Measurements from ENCODE around the gene SLIT2.

The SLIT2 gene

GRCh38 chr4:20265726-20266125 lies 14.0 kb downstream of the SLIT2 start:
- DNase-seq: no peak

DNA sequence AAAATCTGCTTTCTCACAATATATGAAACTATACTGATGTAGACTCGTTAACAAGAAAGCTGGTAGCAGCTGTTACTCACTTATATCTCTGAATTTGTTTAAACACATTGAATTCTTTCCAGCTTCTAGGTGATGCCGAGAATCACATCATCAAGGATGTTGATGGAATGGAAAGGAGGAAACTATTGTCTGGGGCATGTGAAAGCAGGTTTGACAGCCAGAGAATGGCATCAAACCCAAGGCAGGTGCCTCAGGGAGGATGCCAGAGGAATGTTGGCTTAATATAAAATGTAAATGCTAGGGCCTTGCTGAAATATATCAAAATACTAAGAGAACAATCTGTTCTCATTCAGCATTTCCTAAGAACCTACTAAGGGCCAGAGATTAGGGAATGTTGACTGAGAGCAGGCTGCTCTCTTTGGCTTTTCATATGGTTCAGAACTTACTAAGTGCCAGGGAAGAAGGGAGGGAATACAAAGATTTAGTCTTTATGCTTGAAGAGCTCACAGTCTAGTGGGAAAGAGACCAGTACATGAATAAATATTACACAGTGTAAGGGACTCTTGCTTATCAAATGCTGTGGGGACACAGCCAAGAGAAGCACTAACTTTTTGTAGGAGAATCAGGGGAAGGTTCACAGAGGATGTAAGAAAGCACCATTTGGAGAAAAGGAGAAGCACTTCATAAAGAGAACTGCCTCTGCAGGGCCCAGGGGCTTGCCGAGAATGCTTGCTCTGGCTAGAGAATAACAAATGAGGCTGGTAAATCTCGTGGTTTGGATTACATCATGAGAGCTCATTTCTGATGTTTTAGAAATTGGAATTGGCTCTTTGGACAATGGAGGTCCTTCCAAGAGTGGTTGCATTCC lies 14.7 kb downstream of the SLIT2 start:
- DNase-seq: no peak

- no peak for DNase-seq
Observed at GRCh38 chr4:20268028-20268427, 16.3 kb downstream of the SLIT2 start.

DNA sequence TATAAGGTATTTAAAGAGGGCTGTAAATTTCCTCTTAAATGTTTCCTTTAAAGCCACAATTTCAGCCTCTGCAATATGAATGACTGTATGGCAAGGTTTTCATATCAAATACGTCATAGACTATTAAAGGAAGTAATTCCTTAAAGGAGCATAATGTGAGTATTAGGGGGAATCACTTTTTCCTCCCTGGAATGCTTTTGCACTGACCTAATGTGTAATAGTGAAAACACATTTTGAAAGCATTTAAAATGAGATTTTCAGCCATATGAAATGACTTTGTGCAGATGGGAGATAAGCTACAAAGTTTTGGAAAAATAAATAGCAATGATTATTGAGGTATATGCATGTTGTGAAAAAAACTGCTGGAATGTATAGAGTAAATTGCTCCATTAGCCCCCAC lies 17.6 kb downstream of the SLIT2 start:
- DNase-seq: no peak

DNA sequence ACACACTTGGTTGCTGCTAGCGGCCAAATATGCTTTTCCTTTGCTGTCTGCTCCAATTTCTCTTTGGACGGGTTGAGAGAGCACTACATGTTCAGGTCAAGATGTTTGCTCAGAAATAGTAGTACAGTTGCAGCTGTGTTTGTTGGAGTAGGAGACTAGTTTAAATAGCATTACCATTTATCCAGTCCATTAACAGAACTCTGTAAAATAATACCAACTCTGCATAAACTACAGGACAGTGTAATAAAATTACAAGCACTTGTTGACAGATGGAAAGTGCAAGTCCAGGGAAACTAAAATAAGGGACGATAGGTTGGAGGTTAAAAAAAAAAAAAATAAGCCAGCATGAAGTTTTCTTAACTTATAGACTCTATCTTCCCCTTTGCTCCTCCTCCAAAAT lies 20.2 kb downstream of the SLIT2 start:
- no peak for DNase-seq

DNA sequence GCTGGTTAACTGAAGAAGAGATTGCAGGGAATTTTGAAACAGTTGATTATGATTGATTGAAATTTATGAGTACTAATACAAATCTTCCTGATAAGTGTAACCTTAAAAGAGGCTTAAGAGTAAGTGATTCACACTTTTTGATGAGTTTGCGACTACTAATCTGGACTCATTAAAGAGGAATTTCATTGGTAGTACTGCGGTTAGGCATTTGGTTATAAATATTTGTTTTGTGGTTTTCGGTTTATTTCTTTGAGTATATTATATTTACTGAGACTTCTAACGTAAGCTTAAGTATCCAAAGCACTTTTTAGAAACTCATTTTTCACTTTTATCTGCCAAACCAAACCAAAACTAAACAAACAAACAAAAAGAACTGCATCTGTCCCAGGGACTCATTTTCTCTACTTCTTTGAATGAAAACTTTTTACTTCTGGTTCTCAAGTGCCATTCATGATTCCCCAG lies 20.7 kb downstream of the SLIT2 start:
- DNase-seq: no peak

- no peak for DNase-seq
Observed at GRCh38 chr4:20273793-20274192, 22.1 kb downstream of the SLIT2 start.

DNA sequence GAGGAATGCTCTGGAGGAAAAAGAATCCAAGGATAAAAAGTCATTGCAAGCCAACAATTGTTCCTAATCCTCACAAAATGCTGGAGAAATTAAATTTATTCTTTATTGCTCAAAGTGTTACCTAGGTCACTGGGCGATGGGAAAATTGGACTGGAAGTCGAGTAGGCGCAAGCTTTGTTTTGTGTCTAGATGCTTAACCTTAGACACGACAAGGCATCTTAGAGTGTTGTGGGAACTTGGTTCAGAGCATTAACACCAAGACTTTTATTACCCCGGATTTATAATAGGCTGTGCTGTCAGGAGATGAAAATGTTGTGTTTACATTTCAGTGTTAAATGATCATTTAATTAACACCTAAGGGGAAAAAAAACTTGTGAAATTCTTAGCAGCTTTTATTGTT lies 25.1 kb downstream of the SLIT2 start:
- DNase-seq: no peak

GRCh38 chr4:20278195-20278594 lies 26.5 kb downstream of the SLIT2 start:
- no peak for DNase-seq

DNA sequence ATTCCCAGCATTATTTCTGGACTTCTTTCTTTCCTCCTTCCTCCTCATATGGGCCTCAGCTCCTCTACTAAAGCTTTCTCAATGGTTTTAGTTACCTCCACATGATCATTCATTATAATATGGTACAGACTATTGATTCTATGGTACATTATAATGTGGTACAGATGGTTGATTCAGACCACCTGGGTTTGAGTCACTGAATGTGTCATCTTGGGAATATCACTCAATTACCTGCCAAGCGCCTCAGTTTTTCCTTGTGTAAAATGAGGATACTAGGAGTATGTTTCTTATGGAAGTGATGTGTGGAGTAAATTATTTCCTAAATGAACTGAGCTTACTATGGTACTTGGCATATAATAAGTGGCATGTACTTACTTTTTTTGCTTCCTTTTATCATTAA lies 27.7 kb downstream of the SLIT2 start:
- DNase-seq: no peak

DNA sequence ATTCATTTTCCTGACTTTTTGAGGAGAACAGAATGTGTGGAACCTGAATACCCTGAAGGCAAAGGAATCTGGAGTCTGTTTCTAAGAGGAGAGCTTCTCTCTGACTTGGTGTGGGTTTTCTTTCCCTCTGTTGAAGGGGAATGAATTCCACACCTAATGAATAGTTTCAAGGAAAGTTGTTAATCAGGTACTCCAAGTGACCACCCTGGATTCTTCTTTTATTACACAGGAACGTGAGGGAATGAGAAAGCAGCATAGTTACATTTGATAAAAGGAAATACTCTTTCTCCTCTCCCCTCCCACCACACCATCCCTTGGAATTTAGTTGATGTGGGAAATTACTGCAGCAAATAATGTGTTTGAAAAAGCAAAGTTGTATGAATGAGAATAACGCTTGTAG lies 29.7 kb downstream of the SLIT2 start:
- no peak for DNase-seq

- DNase-seq: no peak
Observed at GRCh38 chr4:20283039-20283438, 31.3 kb downstream of the SLIT2 start.

- DNase-seq: no peak
Observed at GRCh38 chr4:20284990-20285389, 33.3 kb downstream of the SLIT2 start.

DNA sequence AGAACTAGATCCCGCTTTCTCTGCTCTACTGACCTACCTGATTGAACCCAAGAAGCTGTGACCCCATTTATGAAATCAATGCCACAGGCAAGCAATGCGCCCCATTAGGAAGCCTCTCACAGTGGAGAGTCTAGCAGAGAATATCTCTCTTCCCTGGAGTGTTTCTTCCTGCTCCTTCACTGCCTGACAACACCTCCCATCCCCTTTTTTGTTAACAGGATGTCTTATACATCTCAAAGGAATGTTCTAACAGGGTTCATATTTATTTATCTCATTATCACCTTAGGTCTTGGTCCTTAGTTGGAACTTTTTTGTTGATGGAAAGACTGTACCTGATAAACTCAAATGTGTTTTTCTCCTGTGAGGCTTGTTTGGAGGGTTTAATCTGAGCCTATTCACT lies 35.5 kb downstream of the SLIT2 start:
- DNase-seq: no peak

GRCh38 chr4:20288047-20288650 lies 36.4 kb downstream of the SLIT2 start:
- DNase-seq: no peak

GRCh38 chr4:20288846-20289512 lies 37.3 kb downstream of the SLIT2 start:
- no peak for DNase-seq

- no peak for DNase-seq
Observed at GRCh38 chr4:20289782-20290181, 38.1 kb downstream of the SLIT2 start.

- DNase-seq: no peak
Observed at GRCh38 chr4:20292739-20293138, 41.0 kb downstream of the SLIT2 start.

GRCh38 chr4:20297261-20297660 lies 45.6 kb downstream of the SLIT2 start:
- no peak for DNase-seq

DNA sequence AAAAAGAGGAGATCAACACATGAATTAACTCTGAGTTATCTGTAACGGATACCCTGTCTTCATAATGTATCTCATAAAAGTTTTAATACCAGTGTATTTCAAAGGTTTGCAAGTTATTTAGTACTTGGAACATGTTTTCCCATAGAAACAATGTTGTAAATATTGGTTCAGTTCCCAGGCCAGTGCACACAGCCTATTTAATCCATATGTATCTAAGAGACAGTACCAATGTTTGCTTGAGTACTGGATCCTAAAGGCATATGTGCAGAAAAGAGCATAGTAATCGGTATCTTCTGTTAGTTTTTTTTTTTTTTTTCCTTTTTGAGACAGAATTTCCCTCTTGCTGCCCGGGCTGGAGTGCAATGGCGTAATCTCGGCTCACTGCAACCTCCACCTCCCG lies 46.1 kb downstream of the SLIT2 start:
- DNase-seq: no peak

DNA sequence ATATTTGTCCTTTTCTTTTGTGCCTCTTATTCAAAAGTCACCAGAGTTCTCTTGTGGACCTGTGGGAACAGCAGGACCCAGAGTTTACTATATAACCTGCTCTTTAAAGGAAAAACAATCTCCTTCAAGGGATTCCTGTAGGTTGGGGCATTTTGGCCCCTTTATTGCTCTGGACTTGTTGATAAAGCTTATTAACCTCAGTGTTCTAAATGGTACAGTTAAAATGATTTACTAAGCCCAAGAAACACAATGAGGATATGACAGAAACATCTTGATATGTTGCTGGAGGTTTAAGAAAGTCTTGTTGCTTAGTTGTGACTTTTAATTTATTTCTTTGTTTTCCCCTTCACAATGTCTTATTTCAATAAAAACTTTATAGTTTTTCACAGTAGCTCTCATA lies 46.8 kb downstream of the SLIT2 start:
- DNase-seq: no peak

DNA sequence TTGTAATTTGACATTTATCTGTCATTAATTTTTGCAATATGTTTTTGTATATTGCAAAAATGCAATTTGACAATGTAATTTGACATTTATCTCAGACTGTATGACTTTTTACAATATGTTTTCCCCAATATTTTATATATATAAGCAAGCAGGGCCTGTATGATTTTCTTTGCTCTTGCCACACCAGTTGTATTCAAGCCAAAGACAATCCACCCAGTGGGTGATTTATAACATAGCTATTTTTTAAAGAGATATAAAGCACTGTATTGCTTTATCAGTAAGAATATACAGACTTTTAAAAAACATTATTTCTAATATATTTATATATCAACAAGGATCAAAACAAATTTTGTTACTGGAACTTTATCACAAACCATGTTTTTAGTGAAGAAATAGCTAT lies 47.3 kb downstream of the SLIT2 start:
- no peak for DNase-seq

GRCh38 chr4:20299515-20299914 lies 47.8 kb downstream of the SLIT2 start:
- no peak for DNase-seq

DNA sequence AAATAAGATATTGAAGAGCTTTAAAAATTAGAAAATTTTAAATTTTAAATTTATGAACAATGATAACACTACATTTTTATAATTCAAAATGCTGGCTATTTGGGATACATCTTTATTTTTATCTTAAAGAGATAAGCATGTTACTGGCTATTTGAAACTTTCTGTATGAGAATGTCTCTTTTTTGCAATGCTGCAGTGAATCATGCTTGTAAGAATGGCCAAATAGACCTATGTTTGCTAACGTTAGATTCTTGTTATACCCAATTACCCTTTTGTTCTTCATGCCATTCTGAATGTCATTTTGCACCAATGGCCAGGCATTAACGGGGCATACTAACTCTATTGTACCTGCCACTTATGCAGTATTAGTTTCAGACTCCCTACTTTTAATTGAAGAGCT lies 49.5 kb downstream of the SLIT2 start:
- DNase-seq: no peak
